Trophoblast cell (in vitro differentiated cells and primary cell): ENCODE data around the gene ZNF862.

ENCODE experiments used
- DNase-seq, 2 donors: peaks; one replicate each; pipeline ENCODE4 v3.0.0-alpha.2; 2016
- H2AFZ ChIP-seq: 2 replicates; pipeline ENCODE4 v1.6.1; 2013; ENCODE audit warnings: low read length, moderate library complexity, mild to moderate bottlenecking; ENCODE audit not compliant: insufficient read depth, poor library complexity
- H2AK5ac ChIP-seq: 2 replicates; pipeline ENCODE4 v1.6.1; 2013; ENCODE audit warnings: mild to moderate bottlenecking, low read length
- H2BK120ac ChIP-seq: 2 replicates; pipeline ENCODE4 v1.6.1; 2013; ENCODE audit warnings: low read length, mild to moderate bottlenecking, moderate library complexity; ENCODE audit not compliant: insufficient read depth, poor library complexity
- H2BK12ac ChIP-seq: 2 replicates; pipeline ENCODE4 v1.6.1; 2013; ENCODE audit warnings: mild to moderate bottlenecking, low read length, moderate library complexity
- H2BK5ac ChIP-seq: 2 replicates; pipeline ENCODE4 v1.6.1; 2013; ENCODE audit warnings: low read length, low read depth, moderate library complexity, mild to moderate bottlenecking; ENCODE audit not compliant: poor library complexity
- H3K14ac ChIP-seq: 2 replicates; pipeline ENCODE4 v1.6.1; 2013; ENCODE audit warnings: mild to moderate bottlenecking, low read length
- H3K18ac ChIP-seq: 2 replicates; pipeline ENCODE4 v1.6.1; 2013; ENCODE audit warnings: mild to moderate bottlenecking, low read length
- H3K23ac ChIP-seq: 2 replicates; pipeline ENCODE4 v1.6.1; 2013; ENCODE audit warnings: low read length
- H3K27ac ChIP-seq: 2 replicates; pipeline ENCODE4 v1.5.1; 2013; ENCODE audit warnings: low read depth, mild to moderate bottlenecking, inconsistent platforms, low read length, moderate library complexity
- H3K27me3 ChIP-seq: 2 replicates; pipeline ENCODE4 v1.6.1; 2013; ENCODE audit warnings: inconsistent platforms, mild to moderate bottlenecking, low read length, moderate library complexity; ENCODE audit not compliant: insufficient read depth
- H3K36me3 ChIP-seq, 2 experiments: 1 replicate in 1 of 2; 2 replicates in 1 of 2; pipeline ENCODE4 v1.6.1; 2013; ENCODE audit warnings: low read length in 2 of 2, mild to moderate bottlenecking in 2 of 2, moderate library complexity in 1 of 2; ENCODE audit not compliant: insufficient read depth in 2 of 2, control insufficient read depth in 1 of 2
- H3K4ac ChIP-seq: 2 replicates; pipeline ENCODE4 v1.6.1; 2013; ENCODE audit warnings: low read depth, mild to moderate bottlenecking, low read length, moderate library complexity
- H3K4me1 ChIP-seq, 2 experiments: 1 replicate in 1 of 2; 2 replicates in 1 of 2; pipeline ENCODE4 v1.6.1; 2013; ENCODE audit warnings: low read length in 2 of 2, mild to moderate bottlenecking in 2 of 2, moderate library complexity in 1 of 2; ENCODE audit not compliant: insufficient read depth in 2 of 2, control insufficient read depth in 1 of 2
- H3K4me2 ChIP-seq: 2 replicates; pipeline ENCODE4 v1.6.1; 2013; ENCODE audit warnings: inconsistent platforms, mild to moderate bottlenecking, low read length, moderate library complexity
- H3K4me3 ChIP-seq: 2 replicates; pipeline ENCODE4 v1.5.1; 2013; ENCODE audit warnings: mild to moderate bottlenecking, low read depth, low read length, inconsistent platforms
- H3K79me1 ChIP-seq: one replicate; pipeline ENCODE4 v1.6.1; 2013; ENCODE audit warnings: low read length
- H3K79me2 ChIP-seq: 2 replicates; pipeline ENCODE4 v1.6.1; 2013; ENCODE audit warnings: low read length, mild to moderate bottlenecking; ENCODE audit not compliant: control insufficient read depth, insufficient read depth, poor library complexity
- H3K9ac ChIP-seq: 2 replicates; pipeline ENCODE4 v1.6.1; 2013; ENCODE audit warnings: mild to moderate bottlenecking, low read length
- H3K9me3 ChIP-seq: 2 replicates; pipeline ENCODE4 v1.6.1; 2013; ENCODE audit warnings: low read depth, mild to moderate bottlenecking, control low read depth, inconsistent platforms, low read length; ENCODE audit not compliant: insufficient read depth
- H4K12ac ChIP-seq: 2 replicates; pipeline ENCODE4 v1.6.1; 2013; ENCODE audit warnings: low read depth, mild to moderate bottlenecking, low read length, moderate library complexity
- H4K8ac ChIP-seq: 2 replicates; pipeline ENCODE4 v1.6.1; 2013; ENCODE audit warnings: low read depth, mild to moderate bottlenecking, low read length, moderate library complexity
- H4K91ac ChIP-seq: one replicate; pipeline ENCODE4 v1.6.1; 2013; ENCODE audit warnings: low read depth, mild to moderate bottlenecking, low read length, moderate library complexity
- WGBS: extraction: QIAGEN DNeasy Blood & Tissue Kit; methylation state at CpG from one replicate; pipeline ENCODE4 v1.1.7; 2013; ENCODE audit warnings: missing lambda C conversion rate; ENCODE audit not compliant: insufficient read length, insufficient coverage; ENCODE audit errors: extremely low coverage; 5-methylcytosine and 5-hydroxymethylcytosine counted together

Gene ZNF862

DNA sequence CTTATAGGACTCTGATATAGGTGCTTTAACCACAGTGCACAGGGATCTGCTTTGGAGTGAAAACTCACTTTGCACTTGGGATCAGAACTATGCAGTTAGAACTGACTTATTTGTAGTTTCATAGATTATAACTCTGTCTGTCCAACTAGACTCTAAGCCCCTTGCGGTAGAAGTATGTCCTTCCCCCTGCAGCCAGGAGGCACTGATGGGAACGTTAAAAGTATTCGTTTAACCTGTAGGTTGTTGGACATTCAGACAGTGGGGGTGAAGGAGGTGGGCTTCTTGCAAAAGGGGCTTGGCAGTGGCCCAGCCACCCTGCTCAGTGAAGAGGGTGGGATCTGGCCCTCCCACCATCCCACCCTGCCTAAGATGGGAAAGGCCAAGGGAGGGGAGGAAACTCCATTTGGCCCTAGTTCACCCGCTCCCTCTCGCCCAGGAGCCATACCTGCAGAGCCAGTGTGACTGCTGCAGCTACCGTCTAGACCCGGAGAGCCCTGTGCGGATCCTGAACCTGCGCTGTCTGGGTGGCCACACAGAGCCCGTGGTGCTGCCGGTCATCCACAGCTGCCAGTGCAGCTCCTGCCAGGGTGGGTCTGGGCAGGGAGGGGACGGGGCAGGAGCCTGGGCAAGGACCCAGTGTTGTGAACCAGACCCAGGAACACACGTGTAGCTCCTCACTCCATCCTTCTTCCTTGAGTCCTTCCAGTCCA, 5.7 kb upstream of the ZNF862 start:
- H2BK12ac ChIP-seq = no peak overlapping the region
- no peak overlapping the region for H2BK5ac ChIP-seq
- no peak overlapping the region for H3K23ac ChIP-seq
- H4K8ac ChIP-seq = no peak overlapping the region
- H2AFZ ChIP-seq = no peak overlapping the region
- H3K36me3 ChIP-seq = no peaks in the 10 kb centered on the region
- DNase-seq = no peak
- no peak overlapping the region for H3K4me3 ChIP-seq
- H3K9ac ChIP-seq = no peak overlapping the region
- H2AK5ac ChIP-seq = no peak overlapping the region
- WGBS = no CpG with 5 or more reads among the region's 13 CpGs
- H3K27ac ChIP-seq = no peak overlapping the region
- no peak overlapping the region for H3K4ac ChIP-seq
- H3K14ac ChIP-seq = no peak overlapping the region
- H3K27me3 ChIP-seq = no peaks in the 10 kb centered on the region
- H3K9me3 ChIP-seq = peaks cover 1% of the 10 kb centered on the region
- H3K79me1 ChIP-seq = no peaks in the 10 kb centered on the region
- no peak overlapping the region for H3K18ac ChIP-seq
- H4K91ac ChIP-seq = no peak overlapping the region
- H3K79me2 ChIP-seq = no peaks in the 10 kb centered on the region
- H4K12ac ChIP-seq = no peak overlapping the region
- H3K4me1 ChIP-seq = no peaks in the 10 kb centered on the region
- no peak overlapping the region for H3K4me2 ChIP-seq
- H2BK120ac ChIP-seq = no peak overlapping the region

DNA sequence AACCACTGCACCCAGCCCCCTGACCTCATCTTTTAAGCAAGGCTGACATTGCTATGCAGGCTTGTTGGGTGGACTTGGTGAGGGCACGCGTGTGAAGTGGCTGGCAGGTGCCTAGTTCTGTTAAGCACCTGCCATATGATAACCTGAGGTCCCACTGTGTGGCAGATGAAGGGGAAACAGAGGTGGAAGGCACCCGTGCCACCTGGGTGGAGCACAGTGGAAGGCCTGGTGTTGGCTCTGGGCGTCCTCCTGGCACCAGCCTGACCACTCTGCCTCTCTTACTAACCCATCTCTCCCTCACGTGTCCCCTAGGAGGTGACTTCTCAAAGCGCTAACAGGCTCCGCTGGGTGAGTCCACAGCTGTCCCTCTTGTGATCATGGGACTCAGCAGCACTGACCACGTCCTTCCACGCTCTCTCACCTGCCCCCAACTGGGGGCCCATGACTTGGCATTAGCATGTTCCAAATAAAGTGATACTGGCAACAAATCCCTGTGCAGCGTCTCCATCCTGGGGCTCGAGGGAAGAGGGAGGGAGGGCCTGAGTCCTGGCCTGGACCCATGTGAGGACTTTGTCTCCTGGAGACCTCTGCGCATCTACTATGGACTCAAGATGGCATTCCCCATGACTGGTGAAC, 4.6 kb upstream of the ZNF862 start:
- Histone ChIP-seq H2AK5ac (no peak overlapping the region), H3K4me1 (no peaks in the 10 kb centered on the region), H4K91ac (no peak overlapping the region), H3K23ac (no peak overlapping the region), H3K18ac (no peak overlapping the region), H3K4me2 (no peak overlapping the region), H3K27ac (no peak overlapping the region), H3K79me2 (peaks cover under 1% of the 10 kb centered on the region), H3K27me3 (no peaks in the 10 kb centered on the region), H3K9me3 (peaks cover 1% of the 10 kb centered on the region), H2BK5ac (no peak overlapping the region), H3K4ac (no peak overlapping the region), H3K14ac (no peak overlapping the region), H2BK120ac (no peak overlapping the region), H4K8ac (no peak overlapping the region), H3K4me3 (no peak overlapping the region), H2BK12ac (no peak overlapping the region), H3K9ac (no peak overlapping the region), H2AFZ (no peak overlapping the region), H3K79me1 (peaks cover 3% of the 10 kb centered on the region), H4K12ac (no peak overlapping the region), H3K36me3 (no peaks in the 10 kb centered on the region)
- DNase-seq = no peak
- no CpG with 5 or more reads among the region's 12 CpGs for WGBS

DNA sequence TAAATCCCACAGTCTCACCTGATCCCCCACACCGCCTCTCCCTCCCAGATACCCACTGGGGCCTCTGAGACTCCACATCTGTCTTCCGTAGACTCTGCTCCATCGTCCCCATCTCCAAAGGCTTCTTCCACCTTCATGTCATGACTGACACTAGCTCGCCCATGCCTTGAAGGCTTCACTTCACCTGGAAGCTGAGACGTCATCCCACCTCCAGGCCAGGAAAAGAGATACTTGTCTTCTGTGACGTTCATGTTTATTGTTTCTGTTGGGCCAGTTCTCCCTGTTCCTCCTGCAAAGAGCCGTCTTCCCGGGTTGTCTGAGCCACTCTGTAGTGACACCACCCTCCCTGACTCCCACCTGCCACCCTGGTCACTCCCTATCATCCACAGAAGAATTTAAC, 3.6 kb upstream of the ZNF862 start:
- H3K79me2 ChIP-seq = peaks cover 4% of the 10 kb centered on the region
- no peak overlapping the region for H3K27ac ChIP-seq
- no peak overlapping the region for H3K4me3 ChIP-seq
- H3K4me1 ChIP-seq = peaks cover 0 to 4% of the 10 kb centered on the region in 2 experiments
- H3K27me3 ChIP-seq = no peaks in the 10 kb centered on the region
- peak overlapping the region; percentile 15 for H3K9ac ChIP-seq
- no peak overlapping the region for H4K8ac ChIP-seq
- no peak overlapping the region for H4K91ac ChIP-seq
- H3K9me3 ChIP-seq = peaks cover 1% of the 10 kb centered on the region
- WGBS = no CpG with 5 or more reads among the region's 8 CpGs
- no peak overlapping the region for H4K12ac ChIP-seq
- H3K4me2 ChIP-seq = no peak overlapping the region
- no peak overlapping the region for H2AFZ ChIP-seq
- no peak overlapping the region for H3K14ac ChIP-seq
- H3K4ac ChIP-seq = no peak overlapping the region
- DNase-seq = no peak
- H3K79me1 ChIP-seq = peaks cover 6% of the 10 kb centered on the region
- no peak overlapping the region for H2BK120ac ChIP-seq
- no peak overlapping the region for H2BK12ac ChIP-seq
- H2AK5ac ChIP-seq = no peak overlapping the region
- H3K36me3 ChIP-seq = no peaks in the 10 kb centered on the region
- no peak overlapping the region for H2BK5ac ChIP-seq
- H3K18ac ChIP-seq = no peak overlapping the region
- H3K23ac ChIP-seq = no peak overlapping the region

DNA sequence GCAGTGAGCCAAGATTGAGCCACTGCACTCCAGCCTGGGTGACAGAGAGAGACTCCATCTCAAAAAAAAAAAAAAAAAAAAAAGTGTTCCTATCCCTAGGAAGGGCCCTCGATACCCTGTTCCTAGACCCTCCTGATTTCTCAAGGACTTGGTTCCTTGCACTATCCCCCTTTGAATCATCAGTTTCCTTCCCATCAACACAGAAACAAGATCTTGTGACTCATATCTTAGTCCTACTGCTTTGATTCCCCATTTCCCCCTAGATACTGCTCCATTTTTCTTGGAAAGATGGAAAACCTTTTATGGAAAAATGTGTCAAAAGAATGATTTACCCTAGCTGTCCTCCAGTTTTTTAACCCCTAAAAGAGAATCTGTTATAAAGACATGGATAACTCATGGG, 1.7 kb upstream of the ZNF862 start:
- no peak overlapping the region for H2AFZ ChIP-seq
- H4K8ac ChIP-seq = no peak overlapping the region
- H3K79me1 ChIP-seq = peaks cover 6% of the 10 kb centered on the region
- no peak overlapping the region for H4K12ac ChIP-seq
- no peak for DNase-seq
- H3K4me2 ChIP-seq = no peak overlapping the region
- no peak overlapping the region for H3K9ac ChIP-seq
- H3K23ac ChIP-seq = no peak overlapping the region
- peaks cover 4% of the 10 kb centered on the region for H3K79me2 ChIP-seq
- WGBS = no CpG with 5 or more reads among the region's 1 CpG
- no peak overlapping the region for H3K18ac ChIP-seq
- H2BK5ac ChIP-seq = no peak overlapping the region
- H2BK120ac ChIP-seq = no peak overlapping the region
- H2AK5ac ChIP-seq = no peak overlapping the region
- H4K91ac ChIP-seq = no peak overlapping the region
- H3K9me3 ChIP-seq = no peaks in the 10 kb centered on the region
- no peak overlapping the region for H3K27ac ChIP-seq
- H3K14ac ChIP-seq = no peak overlapping the region
- H3K4me1 ChIP-seq = peaks cover 0 to 4% of the 10 kb centered on the region in 2 experiments
- no peak overlapping the region for H2BK12ac ChIP-seq
- no peak overlapping the region for H3K4me3 ChIP-seq
- H3K27me3 ChIP-seq = no peaks in the 10 kb centered on the region
- H3K4ac ChIP-seq = no peak overlapping the region
- H3K36me3 ChIP-seq = no peaks in the 10 kb centered on the region
